ENCODE measurements around the gene MAML3. TPM values are rescaled to one million over a fixed set of nuclear protein-coding genes. Genes with fewer than 3 reads are reported as not detected.
A peak's percentile ranks its signal among the peaks of the same experiment; 100 is the strongest.

Gene MAML3
- total RNA-seq, 6 experiments from 2014 or later, result 1.2 to 1.9 (median 1.6) TPM

GRCh38 chr4:140141210-140141835 is 12.7 kb downstream of the MAML3 start:
- H3K4me1 Mint-ChIP-seq (ENCODE audit: low read depth), result peaks cover 17% of the 10 kb centered on the region
- no peaks in the 10 kb centered on the region for H3K9me3 Mint-ChIP-seq
- H3K27ac Mint-ChIP-seq, result no peak overlapping the region
- peaks cover 3% of the 10 kb centered on the region; the same call in 1 of the 2 replicates for H3K27me3 Mint-ChIP-seq (ENCODE audit: insufficient read depth)
- DNase-seq, result no peak
- TF ChIP-seq, protein P1, sequence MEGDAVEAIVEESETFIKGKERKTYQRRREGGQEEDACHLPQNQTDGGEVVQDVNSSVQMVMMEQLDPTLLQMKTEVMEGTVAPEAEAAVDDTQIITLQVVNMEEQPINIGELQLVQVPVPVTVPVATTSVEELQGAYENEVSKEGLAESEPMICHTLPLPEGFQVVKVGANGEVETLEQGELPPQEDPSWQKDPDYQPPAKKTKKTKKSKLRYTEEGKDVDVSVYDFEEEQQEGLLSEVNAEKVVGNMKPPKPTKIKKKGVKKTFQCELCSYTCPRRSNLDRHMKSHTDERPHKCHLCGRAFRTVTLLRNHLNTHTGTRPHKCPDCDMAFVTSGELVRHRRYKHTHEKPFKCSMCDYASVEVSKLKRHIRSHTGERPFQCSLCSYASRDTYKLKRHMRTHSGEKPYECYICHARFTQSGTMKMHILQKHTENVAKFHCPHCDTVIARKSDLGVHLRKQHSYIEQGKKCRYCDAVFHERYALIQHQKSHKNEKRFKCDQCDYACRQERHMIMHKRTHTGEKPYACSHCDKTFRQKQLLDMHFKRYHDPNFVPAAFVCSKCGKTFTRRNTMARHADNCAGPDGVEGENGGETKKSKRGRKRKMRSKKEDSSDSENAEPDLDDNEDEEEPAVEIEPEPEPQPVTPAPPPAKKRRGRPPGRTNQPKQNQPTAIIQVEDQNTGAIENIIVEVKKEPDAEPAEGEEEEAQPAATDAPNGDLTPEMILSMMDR (IDR thresholded peaks at IDR 0.05), result no peak
- no peaks in the 10 kb centered on the region for H3K36me3 Mint-ChIP-seq (ENCODE audit: low read depth)
- no peak overlapping the region for H3K4me3 Mint-ChIP-seq

DNA sequence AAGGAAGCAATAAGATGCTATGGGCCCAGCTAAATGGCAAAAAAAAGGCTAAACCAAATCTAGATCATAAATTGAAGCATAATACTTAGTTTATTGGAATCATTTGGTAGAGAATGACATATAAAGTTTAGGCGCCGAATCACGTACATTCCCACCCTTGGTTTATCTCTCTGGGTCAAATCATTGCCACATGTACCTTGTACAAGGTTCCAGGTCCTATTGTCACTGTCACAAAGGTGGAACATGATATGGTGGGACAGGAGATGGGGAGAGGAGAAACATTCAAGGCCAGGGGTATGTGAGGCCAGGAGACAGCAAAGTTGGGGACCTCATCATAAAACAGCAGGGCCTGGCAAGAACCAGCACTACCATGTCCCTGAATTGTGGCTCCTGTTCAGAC is 13.4 kb downstream of the MAML3 start:
- Mint-ChIP-seq H3K4me1 (ENCODE audit: low read depth) (peaks cover 25% of the 10 kb centered on the region), H3K27me3 (ENCODE audit: insufficient read depth) (peaks cover 3% of the 10 kb centered on the region; the same call in 1 of the 2 replicates), H3K27ac (no peak overlapping the region), H3K4me3 (no peak overlapping the region), H3K9me3 (no peaks in the 10 kb centered on the region), H3K36me3 (ENCODE audit: low read depth) (no peaks in the 10 kb centered on the region)
- TF ChIP-seq, protein P1 (IDR thresholded peaks at IDR 0.05), result no peak
- no peak for DNase-seq

DNA sequence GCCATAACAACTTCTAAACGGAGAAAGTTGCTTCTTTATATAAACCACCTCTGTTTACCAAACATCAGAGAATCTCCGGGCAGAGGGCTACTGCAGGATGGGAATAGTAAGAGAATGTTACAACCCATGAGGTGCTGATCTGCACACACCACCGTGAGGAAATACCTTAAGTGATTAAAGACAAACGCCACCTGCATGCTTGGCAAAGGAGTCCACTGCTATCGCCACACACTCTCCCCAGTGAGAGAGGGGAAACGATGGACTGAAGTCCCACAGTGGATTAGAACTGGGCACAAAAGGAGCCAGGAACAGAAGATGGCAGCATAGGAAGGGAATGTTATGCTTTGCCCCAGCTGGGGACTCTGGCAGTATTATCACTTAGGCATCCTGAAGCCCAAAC is 15.6 kb downstream of the MAML3 start:
- H3K27ac Mint-ChIP-seq, result no peak overlapping the region
- H3K4me1 Mint-ChIP-seq (ENCODE audit: low read depth), result peaks cover 43% of the 10 kb centered on the region
- H3K4me3 Mint-ChIP-seq, result no peak overlapping the region
- TF ChIP-seq, protein P1 (IDR thresholded peaks at IDR 0.05), result no peak
- no peaks in the 10 kb centered on the region for H3K27me3 Mint-ChIP-seq (ENCODE audit: insufficient read depth)
- DNase-seq, result no peak
- H3K9me3 Mint-ChIP-seq, result no peaks in the 10 kb centered on the region
- H3K36me3 Mint-ChIP-seq (ENCODE audit: low read depth), result no peaks in the 10 kb centered on the region

GRCh38 chr4:140137671-140138070 is 16.3 kb downstream of the MAML3 start:
- TF ChIP-seq, protein P1 (IDR thresholded peaks at IDR 0.05), result no peak
- H3K27ac Mint-ChIP-seq, result peak overlapping the region; percentile 40; the same call in 1 of the 2 replicates
- H3K4me1 Mint-ChIP-seq (ENCODE audit: low read depth), result peaks cover 46% of the 10 kb centered on the region
- H3K9me3 Mint-ChIP-seq, result no peaks in the 10 kb centered on the region
- H3K36me3 Mint-ChIP-seq (ENCODE audit: low read depth), result no peaks in the 10 kb centered on the region
- H3K4me3 Mint-ChIP-seq, result peak overlapping the region; percentile 4
- DNase-seq, result no peak
- no peaks in the 10 kb centered on the region for H3K27me3 Mint-ChIP-seq (ENCODE audit: insufficient read depth)

DNA sequence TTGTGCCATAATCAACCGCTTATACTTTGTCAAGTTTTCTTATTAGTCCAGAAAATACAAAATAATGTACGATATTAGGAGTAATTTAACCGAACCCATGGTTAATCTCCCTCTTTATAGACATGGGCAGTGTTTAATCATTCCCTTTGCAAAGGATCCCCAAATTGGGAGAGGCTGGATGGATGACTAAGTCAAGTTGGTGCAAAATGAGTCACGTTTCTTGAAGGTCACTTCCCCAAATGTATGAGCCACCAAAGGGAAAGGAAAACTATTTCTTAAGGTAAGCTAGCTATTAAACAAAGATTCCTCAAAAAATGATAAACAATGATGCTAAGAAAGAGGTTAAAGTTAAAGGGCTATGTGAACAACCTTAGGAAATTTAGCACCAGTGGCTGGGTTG is 17.5 kb downstream of the MAML3 start:
- Mint-ChIP-seq H3K27ac (no peak overlapping the region), H3K4me3 (0 out of 2 replicates have a peak overlapping the region, but pooled peaks have one; percentile 1), H3K36me3 (ENCODE audit: low read depth) (no peaks in the 10 kb centered on the region), H3K27me3 (ENCODE audit: insufficient read depth) (no peaks in the 10 kb centered on the region), H3K4me1 (ENCODE audit: low read depth) (peaks cover 49% of the 10 kb centered on the region), H3K9me3 (no peaks in the 10 kb centered on the region)
- TF ChIP-seq, protein P1 (IDR thresholded peaks at IDR 0.05), result no peak
- peak; percentile 47 for DNase-seq

Data from HFFc6 (cell line).